Memory B cell (primary cell): ENCODE results near the gene MAP3K3.
"Not testable (repeated sequence)": the region's sequence is repeated elsewhere in the genome, so short reads cannot be mapped to it uniquely, and the experiment has no call there.

Experiments used
- ATAC-seq: fragments of 150-1000 bp; cut with Tn5 transposase; 2 replicates; pipeline ENCODE4 v1.10.0; 2021; ENCODE audit warnings: low read depth, mild to moderate bottlenecking, moderate library complexity
- DNase-seq, 2 donors: peaks; one replicate each; pipeline ENCODE4 v3.0.0; 2022; ENCODE audit warnings: low spot score in 2 of 2
- H3K27ac Mint-ChIP-seq: one replicate; pipeline ENCODE4 v1.8.0; 2022; ENCODE audit warnings: mild to moderate bottlenecking, moderate library complexity, mixed read lengths
- H3K27me3 Mint-ChIP-seq: one replicate; pipeline ENCODE4 v1.8.0; 2022; ENCODE audit warnings: mixed read lengths
- H3K36me3 Mint-ChIP-seq: one replicate; pipeline ENCODE4 v1.8.0; 2022; ENCODE audit warnings: mild to moderate bottlenecking, mixed read lengths
- H3K4me1 Mint-ChIP-seq: one replicate; pipeline ENCODE4 v1.8.0; 2022; ENCODE audit warnings: mixed read lengths
- H3K4me3 Mint-ChIP-seq: one replicate; pipeline ENCODE4 v1.8.0; 2022; ENCODE audit warnings: mild to moderate bottlenecking, moderate library complexity, mixed read lengths
- H3K9me3 Mint-ChIP-seq: one replicate; pipeline ENCODE4 v1.8.0; 2022; ENCODE audit warnings: mixed read lengths

Gene MAP3K3

GRCh38 chr17:63705657-63706056, 83.4 kb downstream of the MAP3K3 start:
- Mint-ChIP-seq H3K27ac (peak overlapping the region; percentile 76), H3K36me3 (peaks cover 15% of the 10 kb centered on the region), H3K9me3 (no peaks in the 10 kb centered on the region), H3K4me3 (peak overlapping the region; percentile 34), H3K4me1 (peaks cover 44% of the 10 kb centered on the region), H3K27me3 (no peaks in the 10 kb centered on the region)
- ATAC-seq, result no peak
- DNase-seq, result no peak

- Mint-ChIP-seq H3K27ac (peak overlapping the region; percentile 76), H3K27me3 (no peaks in the 10 kb centered on the region), H3K36me3 (peaks cover 15% of the 10 kb centered on the region), H3K4me3 (no peak overlapping the region), H3K9me3 (no peaks in the 10 kb centered on the region), H3K4me1 (peaks cover 42% of the 10 kb centered on the region)
- no peak for ATAC-seq
- no peak for DNase-seq
Measured at GRCh38 chr17:63706336-63707082, 84.3 kb downstream of the MAP3K3 start.

- no peak overlapping the region for H3K4me3 Mint-ChIP-seq
- DNase-seq (no peak), ATAC-seq (no peak)
- H3K27ac Mint-ChIP-seq, result peak overlapping the region; percentile 76
- no peaks in the 10 kb centered on the region for H3K27me3 Mint-ChIP-seq
- H3K9me3 Mint-ChIP-seq, result no peaks in the 10 kb centered on the region
- peaks cover 40% of the 10 kb centered on the region for H3K4me1 Mint-ChIP-seq
- peaks cover 15% of the 10 kb centered on the region for H3K36me3 Mint-ChIP-seq
Measured at GRCh38 chr17:63707151-63707550, 84.9 kb downstream of the MAP3K3 start.

GRCh38 chr17:63709110-63709509, 86.9 kb downstream of the MAP3K3 start:
- H3K36me3 Mint-ChIP-seq, result peaks cover 11% of the 10 kb centered on the region
- H3K27ac Mint-ChIP-seq, result peak overlapping the region; percentile 77
- H3K9me3 Mint-ChIP-seq, result no peaks in the 10 kb centered on the region
- no peaks in the 10 kb centered on the region for H3K27me3 Mint-ChIP-seq
- DNase-seq, result no peak
- no peak for ATAC-seq
- peaks cover 26% of the 10 kb centered on the region for H3K4me1 Mint-ChIP-seq
- H3K4me3 Mint-ChIP-seq, result no peak overlapping the region

- H3K36me3 Mint-ChIP-seq, result peaks cover 10% of the 10 kb centered on the region
- no peak overlapping the region for H3K4me3 Mint-ChIP-seq
Measured at GRCh38 chr17:63714550-63715277, 92.5 kb downstream of the MAP3K3 start.

GRCh38 chr17:63716426-63716825, 94.2 kb downstream of the MAP3K3 start:
- peaks cover 2% of the 10 kb centered on the region for H3K4me1 Mint-ChIP-seq
- H3K36me3 Mint-ChIP-seq, result peaks cover 7% of the 10 kb centered on the region
- no peaks in the 10 kb centered on the region for H3K9me3 Mint-ChIP-seq
- peak overlapping the region; percentile 55 for H3K27ac Mint-ChIP-seq
- no peaks in the 10 kb centered on the region for H3K27me3 Mint-ChIP-seq
- no peak overlapping the region for H3K4me3 Mint-ChIP-seq
- DNase-seq, result no peak
- no peak for ATAC-seq

More at GRCh38 chr17:63714550-63715277, 92.5 kb downstream of the MAP3K3 start:
- H3K4me1 Mint-ChIP-seq, result peaks cover 7% of the 10 kb centered on the region
- ATAC-seq, result no peak
- no peaks in the 10 kb centered on the region for H3K9me3 Mint-ChIP-seq
- DNase-seq, result no peak
- no peaks in the 10 kb centered on the region for H3K27me3 Mint-ChIP-seq
- H3K27ac Mint-ChIP-seq, result no peak overlapping the region

GRCh38 chr17:63718988-63719387, 96.8 kb downstream of the MAP3K3 start:
- peaks cover 4% of the 10 kb centered on the region for H3K4me1 Mint-ChIP-seq
- no peak overlapping the region for H3K4me3 Mint-ChIP-seq
- H3K36me3 Mint-ChIP-seq, result peaks cover 8% of the 10 kb centered on the region
- DNase-seq, result no peak
- no peak overlapping the region for H3K27ac Mint-ChIP-seq
- no peak for ATAC-seq
- H3K9me3 Mint-ChIP-seq, result no peaks in the 10 kb centered on the region
- no peaks in the 10 kb centered on the region for H3K27me3 Mint-ChIP-seq

- H3K27ac Mint-ChIP-seq, DNase-seq, H3K9me3 Mint-ChIP-seq, H3K4me3 Mint-ChIP-seq, H3K27me3 Mint-ChIP-seq, ATAC-seq, H3K36me3 Mint-ChIP-seq, H3K4me1 Mint-ChIP-seq: not testable (repeated sequence)
Measured at GRCh38 chr17:63720194-63720593, 98.0 kb downstream of the MAP3K3 start.

GRCh38 chr17:63722403-63722802, 100.2 kb downstream of the MAP3K3 start:
- Mint-ChIP-seq H3K36me3 (peaks cover 6% of the 10 kb centered on the region), H3K27me3 (no peaks in the 10 kb centered on the region), H3K4me1 (peaks cover 2% of the 10 kb centered on the region), H3K9me3 (no peaks in the 10 kb centered on the region), H3K4me3 (no peak overlapping the region), H3K27ac (no peak overlapping the region)
- ATAC-seq (no peak), DNase-seq (no peak)

- no peak overlapping the region for H3K4me3 Mint-ChIP-seq
- H3K27me3 Mint-ChIP-seq, result no peaks in the 10 kb centered on the region
- peaks cover 10% of the 10 kb centered on the region for H3K4me1 Mint-ChIP-seq
- ATAC-seq (no peak), DNase-seq (no peak)
- no peak overlapping the region for H3K27ac Mint-ChIP-seq
- H3K9me3 Mint-ChIP-seq, result no peaks in the 10 kb centered on the region
- H3K36me3 Mint-ChIP-seq, result peaks cover 4% of the 10 kb centered on the region
Measured at GRCh38 chr17:63735691-63736090, 113.5 kb downstream of the MAP3K3 start.

- peak overlapping the region; percentile 91 for H3K4me3 Mint-ChIP-seq
- H3K27ac Mint-ChIP-seq, result peak overlapping the region; percentile 99
- peaks cover 18% of the 10 kb centered on the region for H3K4me1 Mint-ChIP-seq
- no peaks in the 10 kb centered on the region for H3K27me3 Mint-ChIP-seq
- DNase-seq, result no peak
- H3K36me3 Mint-ChIP-seq, result peaks cover 2% of the 10 kb centered on the region
- no peaks in the 10 kb centered on the region for H3K9me3 Mint-ChIP-seq
- no peak for ATAC-seq
Measured at GRCh38 chr17:63740464-63741142, 118.4 kb downstream of the MAP3K3 start.

GRCh38 chr17:63741143-63741407, 118.9 kb downstream of the MAP3K3 start:
- peaks cover 2% of the 10 kb centered on the region for H3K36me3 Mint-ChIP-seq
- H3K27ac Mint-ChIP-seq, result peak overlapping the region; percentile 99
- no peaks in the 10 kb centered on the region for H3K9me3 Mint-ChIP-seq
- no peaks in the 10 kb centered on the region for H3K27me3 Mint-ChIP-seq
- peak overlapping the region; percentile 91 for H3K4me3 Mint-ChIP-seq
- no peak for ATAC-seq
- H3K4me1 Mint-ChIP-seq, result peaks cover 18% of the 10 kb centered on the region
- DNase-seq, result no peak

- DNase-seq, result peak; percentile 96 to 99
- H3K4me1 Mint-ChIP-seq, result peaks cover 18% of the 10 kb centered on the region
- peak within 1 kb of the TSS; percentile 99 for H3K27ac Mint-ChIP-seq
- H3K9me3 Mint-ChIP-seq, result no peaks in the 10 kb centered on the region
- H3K27me3 Mint-ChIP-seq, result no peaks in the 10 kb centered on the region
- H3K4me3 Mint-ChIP-seq, result peak within 1 kb of the TSS; percentile 91
- peaks cover 4% of the 10 kb centered on the region for H3K36me3 Mint-ChIP-seq
- peak; percentile 82 for ATAC-seq
Measured at GRCh38 chr17:63741408-63742173, 119.4 kb downstream of the MAP3K3 start, which contains the start of gene STRADA. TSS of gene STRADA (minus strand) at chr17:63741799. CDS start at chr17:63728369, 13,430 bp downstream.
